Peyer's patch (tissue), 4 donors: ENCODE measurements around the gene SLAMF1.

ENCODE experiments used
- CTCF ChIP-seq, 6 experiments: fragments of 450-650 bp in 4 of 6; fragments of 200-600 bp in 2 of 6; sonication (generic) in 1 of 6; IDR thresholded peaks; one replicate each; pipeline ENCODE4 v1.5.1; 2017 to 2019; ENCODE audit warnings: antibody characterized with exemption in 6 of 6, mild to moderate bottlenecking in 3 of 6, moderate library complexity in 1 of 6
- POLR2A ChIP-seq, 2 donors: fragments of 450-650 bp; IDR thresholded peaks; one replicate each; pipeline ENCODE4 v1.5.1; 2017; ENCODE audit warnings: antibody characterized with exemption in 2 of 2, mild to moderate bottlenecking in 2 of 2, moderate library complexity in 2 of 2

DNA sequence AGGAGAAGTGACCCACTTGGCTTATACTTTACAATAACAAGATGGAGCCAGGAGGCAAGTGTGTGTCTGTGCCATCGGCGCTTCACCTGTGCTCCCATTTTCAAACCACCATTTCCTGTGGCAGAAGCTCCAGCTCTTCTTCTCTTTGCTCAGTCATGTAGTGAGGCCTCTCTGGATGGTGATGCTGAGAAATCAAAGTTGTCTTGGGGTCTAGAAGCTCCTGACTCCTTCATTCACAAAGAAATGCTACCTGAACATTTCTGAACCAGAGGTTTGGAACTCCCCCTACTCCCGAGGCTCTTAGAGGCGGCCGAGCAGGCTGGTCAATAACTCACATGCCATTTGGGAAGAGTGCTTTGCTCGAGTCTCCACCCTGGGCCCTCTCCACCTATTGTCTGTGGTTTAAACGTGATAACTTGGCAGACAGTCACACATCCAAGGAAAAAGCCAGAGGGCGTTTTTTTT lies 18.0 kb downstream of the SLAMF1 start:
- TF ChIP-seq CTCF (IDR thresholded peaks at IDR 0.05) (no peak), POLR2A (IDR thresholded peaks at IDR 0.05) (no peak)
